DOHH2 (cell line): ENCODE measurements around the gene FTCDNL1.

ENCODE experiments used
- H3F3A ChIP-seq: fragments of 200-600 bp; sonication (generic), shearing (Covaris generic); 2 replicates; pipeline ENCODE4 v1.6.0; 2016; ENCODE audit warnings: antibody characterized with exemption, mild to moderate bottlenecking; ENCODE audit not compliant: control insufficient read depth, insufficient read depth
- H3K27ac ChIP-seq: fragments of 200-600 bp; sonication (generic); 2 replicates; pipeline ENCODE4 v1.5.1; 2014; ENCODE audit warnings: low read depth, mild to moderate bottlenecking, low read length, moderate library complexity
- H3K27me3 ChIP-seq: fragments of 200-600 bp; sonication (generic); 2 replicates; pipeline ENCODE4 v1.6.1; 2014; ENCODE audit warnings: mild to moderate bottlenecking, low read length, mixed read lengths; ENCODE audit not compliant: control insufficient read depth
- H3K36me3 ChIP-seq: fragments of 200-600 bp; sonication (generic); 2 replicates; pipeline ENCODE4 v1.6.1; 2014; ENCODE audit warnings: mild to moderate bottlenecking, low read length, moderate library complexity, mixed read lengths; ENCODE audit not compliant: control insufficient read depth
- H3K4me1 ChIP-seq: fragments of 200-600 bp; sonication (generic); 2 replicates; pipeline ENCODE4 v1.6.1; 2014; ENCODE audit warnings: mild to moderate bottlenecking, low read length, mixed read lengths; ENCODE audit not compliant: control insufficient read depth
- H3K4me2 ChIP-seq: fragments of 200-600 bp; sonication (generic); 2 replicates; pipeline ENCODE4 v1.6.0; 2014; ENCODE audit warnings: mild to moderate bottlenecking, low read length, moderate library complexity
- H3K4me3 ChIP-seq: fragments of 200-600 bp; sonication (generic); 2 replicates; pipeline ENCODE4 v1.5.1; 2014; ENCODE audit warnings: mild to moderate bottlenecking, low read length, mixed read lengths
- H3K79me2 ChIP-seq: fragments of 200-600 bp; sonication (generic); 2 replicates; pipeline ENCODE4 v1.6.1; 2014; ENCODE audit warnings: mild to moderate bottlenecking, low read length, mixed read lengths; ENCODE audit not compliant: control insufficient read depth
- H3K9me2 ChIP-seq: fragments of 200-600 bp; sonication (generic); replicated peaks from 2 replicates; pipeline ENCODE4 v1.6.1; 2014; ENCODE audit warnings: mild to moderate bottlenecking, low read length, mixed read lengths; ENCODE audit not compliant: control insufficient read depth
- H3K9me3 ChIP-seq: fragments of 200-600 bp; sonication (generic); 2 replicates; pipeline ENCODE4 v1.6.1; 2014; ENCODE audit warnings: antibody characterized with exemption, low read length, mixed read lengths; ENCODE audit not compliant: control insufficient read depth, insufficient read depth
- H4K20me1 ChIP-seq: fragments of 200-600 bp; sonication (generic); 2 replicates; pipeline ENCODE4 v1.6.0; 2014; ENCODE audit warnings: low read depth, mild to moderate bottlenecking, antibody characterized with exemption, low read length, moderate library complexity; ENCODE audit not compliant: control insufficient read depth, insufficient read depth
- CTCF ChIP-seq: fragments of 200-600 bp; sonication (generic); IDR thresholded peaks from one replicate; pipeline ENCODE4 v1.5.1; 2014; ENCODE audit warnings: antibody characterized with exemption, mild to moderate bottlenecking, low read depth, low read length; ENCODE audit not compliant: poor library complexity, severe bottlenecking
- EZH2phosphoT487 ChIP-seq: fragments of 200-600 bp; sonication (generic); IDR thresholded peaks from 2 replicates; pipeline ENCODE4 v1.6.1; 2017; ENCODE audit warnings: borderline replicate concordance, mild to moderate bottlenecking, antibody characterized with exemption, low read length, moderate library complexity, mixed read lengths

FTCDNL1 gene

DNA sequence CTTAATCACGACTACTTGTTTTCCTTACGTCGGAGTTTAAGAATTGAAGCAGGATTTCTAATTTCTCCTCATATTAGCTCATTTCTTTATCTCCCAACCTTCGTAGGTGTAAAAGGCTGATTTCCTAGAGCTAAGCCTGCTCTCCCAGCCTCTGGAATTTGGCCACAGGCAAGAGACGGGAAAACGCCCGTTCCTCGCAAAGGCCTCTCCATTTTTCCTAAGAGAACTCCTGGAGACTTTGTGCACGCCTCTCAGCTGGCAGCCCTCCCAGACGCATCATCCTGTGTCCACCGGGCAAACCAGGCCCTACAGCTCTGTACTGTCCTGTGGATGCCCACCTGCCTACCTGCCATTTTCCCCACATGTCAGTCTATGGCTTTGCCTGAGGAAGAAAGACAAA lies 106.3 kb downstream of the FTCDNL1 start:
- TF ChIP-seq CTCF (no peak), EZH2phosphoT487 (no peak)
- H3K79me2 ChIP-seq = no peaks in the 10 kb centered on the region
- H3K27me3 ChIP-seq = no peaks in the 10 kb centered on the region
- no peak overlapping the region for H3K27ac ChIP-seq
- H3K4me2 ChIP-seq = no peak overlapping the region
- H3K9me2 ChIP-seq = no peaks in the 10 kb centered on the region
- no peak overlapping the region for H3K4me3 ChIP-seq
- no peaks in the 10 kb centered on the region for H3K4me1 ChIP-seq
- no peaks in the 10 kb centered on the region for H4K20me1 ChIP-seq
- no peaks in the 10 kb centered on the region for H3K9me3 ChIP-seq
- H3F3A ChIP-seq = no peaks in the 10 kb centered on the region
- H3K36me3 ChIP-seq = no peaks in the 10 kb centered on the region

- H3K27me3 ChIP-seq = no peaks in the 10 kb centered on the region
- no peak overlapping the region for H3K4me2 ChIP-seq
- H3K79me2 ChIP-seq = no peaks in the 10 kb centered on the region
- no peaks in the 10 kb centered on the region for H4K20me1 ChIP-seq
- H3K9me2 ChIP-seq = no peaks in the 10 kb centered on the region
- H3K4me3 ChIP-seq = no peak overlapping the region
- H3F3A ChIP-seq = no peaks in the 10 kb centered on the region
- no peaks in the 10 kb centered on the region for H3K9me3 ChIP-seq
- no peak overlapping the region for H3K27ac ChIP-seq
- TF ChIP-seq EZH2phosphoT487 (no peak), CTCF (no peak)
- no peaks in the 10 kb centered on the region for H3K4me1 ChIP-seq
- H3K36me3 ChIP-seq = no peaks in the 10 kb centered on the region
Observed at GRCh38 chr2:199744260-199744659, 106.7 kb downstream of the FTCDNL1 start.

DNA sequence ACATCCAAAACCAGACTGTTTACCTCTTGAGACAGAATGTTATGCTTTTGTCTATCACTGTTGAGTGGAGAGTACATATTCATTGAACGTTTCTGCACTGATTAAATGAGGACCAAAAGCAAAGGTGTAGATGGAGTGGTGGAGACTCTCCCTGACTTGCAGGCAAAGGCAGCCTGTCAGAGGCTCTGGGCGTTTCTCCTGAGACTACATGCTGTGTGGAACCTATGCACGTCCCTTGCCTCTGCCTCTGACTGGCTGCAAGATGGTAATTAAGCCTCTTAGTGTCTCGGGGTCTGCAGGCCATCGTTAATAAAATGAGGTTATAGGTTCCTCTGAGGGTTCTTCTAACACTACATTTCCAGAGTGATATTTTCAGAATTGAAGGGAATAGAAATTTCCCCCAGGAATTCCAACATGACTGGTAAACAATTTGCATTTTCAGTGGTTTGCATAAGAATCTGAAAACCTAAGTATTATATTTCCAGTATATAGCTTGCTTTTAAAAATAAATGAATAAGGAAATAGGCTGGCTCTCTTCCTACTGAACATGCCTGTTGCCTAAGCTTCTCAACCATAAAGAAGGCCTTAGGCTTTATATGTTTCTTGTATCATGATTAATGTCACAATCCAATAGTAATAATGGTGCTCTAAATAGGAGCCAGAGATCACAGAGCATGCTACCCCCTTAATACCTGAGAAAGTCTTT lies 107.4 kb downstream of the FTCDNL1 start:
- Histone ChIP-seq H4K20me1 (no peaks in the 10 kb centered on the region), H3K79me2 (no peaks in the 10 kb centered on the region), H3K4me2 (no peak overlapping the region), H3K9me2 (no peaks in the 10 kb centered on the region), H3K27ac (no peak overlapping the region), H3K4me1 (no peaks in the 10 kb centered on the region), H3F3A (no peaks in the 10 kb centered on the region), H3K27me3 (peaks cover 3% of the 10 kb centered on the region; the same call in 1 of the 2 replicates), H3K36me3 (no peaks in the 10 kb centered on the region), H3K9me3 (no peaks in the 10 kb centered on the region), H3K4me3 (no peak overlapping the region)
- TF ChIP-seq CTCF = no peak
- TF ChIP-seq EZH2phosphoT487 = no peak

DNA sequence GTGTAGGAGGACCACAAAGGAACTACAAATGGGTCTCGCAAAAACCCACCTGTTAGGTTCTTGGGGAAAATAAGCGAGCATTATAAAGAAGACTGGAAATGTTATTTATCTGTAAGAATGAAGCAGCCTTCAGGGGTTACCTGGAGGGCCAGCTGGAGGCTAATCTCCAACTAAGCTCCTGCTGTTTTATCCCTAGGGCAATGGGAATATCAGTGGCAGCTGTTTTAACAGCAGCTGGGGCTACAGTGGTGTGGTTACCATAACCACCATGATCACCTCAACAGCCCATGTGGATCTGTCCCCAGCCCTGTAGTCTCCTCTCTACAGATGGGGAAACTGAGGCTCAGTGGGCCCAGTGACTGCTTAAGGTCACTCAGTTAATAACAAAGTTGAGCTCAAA lies 108.1 kb downstream of the FTCDNL1 start:
- H3K9me2 ChIP-seq = no peaks in the 10 kb centered on the region
- no peaks in the 10 kb centered on the region for H3K79me2 ChIP-seq
- peaks cover 3% of the 10 kb centered on the region; the same call in 1 of the 2 replicates for H3K27me3 ChIP-seq
- H3K36me3 ChIP-seq = no peaks in the 10 kb centered on the region
- H3F3A ChIP-seq = no peaks in the 10 kb centered on the region
- H3K27ac ChIP-seq = no peak overlapping the region
- no peak overlapping the region for H3K4me3 ChIP-seq
- no peak overlapping the region for H3K4me2 ChIP-seq
- no peaks in the 10 kb centered on the region for H4K20me1 ChIP-seq
- H3K9me3 ChIP-seq = no peaks in the 10 kb centered on the region
- H3K4me1 ChIP-seq = no peaks in the 10 kb centered on the region
- TF ChIP-seq EZH2phosphoT487 (no peak), CTCF (no peak)
